Glutamatergic neuron (in vitro differentiated cells): ENCODE results near the gene VWA8. TPM values are rescaled to one million over a fixed set of nuclear protein-coding genes. Genes with fewer than 3 reads are reported as not detected.

ENCODE experiments used
- DNase-seq: peaks from one replicate; pipeline ENCODE4 v3.0.0; 2022
- H3K27ac Mint-ChIP-seq: one replicate; pipeline ENCODE4 v1.8.0; 2020; ENCODE audit warnings: mild to moderate bottlenecking, mixed read lengths, inconsistent platforms; ENCODE audit not compliant: unreplicated experiment
- H3K27me3 Mint-ChIP-seq: one replicate; pipeline ENCODE4 v1.8.0; 2020; ENCODE audit warnings: mild to moderate bottlenecking, moderate library complexity, mixed read lengths, inconsistent platforms; ENCODE audit not compliant: unreplicated experiment
- H3K36me3 Mint-ChIP-seq: one replicate; pipeline ENCODE4 v1.8.0; 2020; ENCODE audit warnings: mild to moderate bottlenecking, mixed read lengths, inconsistent platforms; ENCODE audit not compliant: unreplicated experiment
- H3K4me1 Mint-ChIP-seq: one replicate; pipeline ENCODE4 v1.8.0; 2020; ENCODE audit warnings: mild to moderate bottlenecking, low read depth, mixed read lengths, inconsistent platforms; ENCODE audit not compliant: unreplicated experiment
- H3K4me3 Mint-ChIP-seq: one replicate; pipeline ENCODE4 v1.8.0; 2020; ENCODE audit warnings: mild to moderate bottlenecking, mixed read lengths, inconsistent platforms; ENCODE audit not compliant: unreplicated experiment
- H3K9me3 Mint-ChIP-seq: one replicate; pipeline ENCODE4 v1.8.0; 2020; ENCODE audit warnings: mild to moderate bottlenecking, moderate library complexity, mixed read lengths, inconsistent platforms; ENCODE audit not compliant: unreplicated experiment
- total RNA-seq: library from RNA; stranded (reverse); fragmentation: NEBNext Ultra II Directional; extraction: Animal tissue kit (Norgen Biotek cat#: 25700); gene quantifications from one replicate; pipeline ENCODE4 v1.2.1, GENCODE V29; 2021; ENCODE audit not compliant: unreplicated experiment
- TF ChIP-seq, protein P1 (sequence below): fragments of 200-600 bp; sonication (generic); IDR thresholded peaks from one replicate; pipeline ENCODE4 v1.5.0; 2021; ENCODE audit not compliant: partially characterized antibody, unreplicated experiment

Gene VWA8
- total RNA-seq, 1 donor from 2014 or later: 16.4 TPM

DNA sequence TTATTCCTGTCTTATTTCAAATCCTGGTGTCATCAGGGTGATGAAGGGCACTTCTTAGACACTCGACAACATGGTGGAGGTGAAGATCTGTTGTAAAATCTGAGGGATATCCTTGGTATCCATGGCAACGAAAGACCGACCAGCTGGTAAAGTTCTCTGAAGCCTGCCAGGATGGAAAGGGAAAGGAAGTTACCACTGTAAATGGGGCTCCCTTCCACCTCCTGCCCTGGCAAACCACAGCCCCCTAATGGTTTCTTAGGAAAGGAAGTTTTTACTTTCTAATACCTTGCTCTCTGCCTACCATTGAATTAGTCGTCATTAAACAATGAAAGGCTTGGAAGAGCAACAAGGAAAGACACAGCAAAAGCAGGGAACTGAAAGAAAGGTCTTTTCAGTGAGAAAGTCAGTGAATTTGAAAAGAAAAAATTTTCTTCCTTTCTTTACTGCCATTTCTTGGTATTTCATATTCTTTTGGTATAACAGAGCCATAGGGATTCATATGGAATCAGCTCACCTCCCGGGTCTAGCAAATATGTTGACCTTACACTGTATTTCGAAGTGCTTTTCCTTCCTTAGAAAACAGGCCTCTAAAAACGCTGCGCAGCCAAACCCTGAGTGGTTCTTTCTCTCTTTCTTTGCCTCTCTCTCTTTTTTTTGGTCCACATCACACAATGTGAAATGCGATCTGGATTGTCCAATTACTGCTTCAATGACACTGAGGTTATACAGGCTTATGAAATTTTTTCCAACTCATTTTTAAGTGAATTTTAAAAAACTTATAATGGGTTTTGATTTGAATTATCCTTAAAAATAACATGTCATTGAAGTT, 392.6 kb downstream of the VWA8 start:
- Mint-ChIP-seq H3K27me3 (no peaks in the 10 kb centered on the region), H3K36me3 (no peaks in the 10 kb centered on the region), H3K9me3 (peaks cover 3% of the 10 kb centered on the region), H3K4me1 (peaks cover 9% of the 10 kb centered on the region), H3K4me3 (no peak overlapping the region), H3K27ac (no peak overlapping the region)
- TF ChIP-seq, protein P1, sequence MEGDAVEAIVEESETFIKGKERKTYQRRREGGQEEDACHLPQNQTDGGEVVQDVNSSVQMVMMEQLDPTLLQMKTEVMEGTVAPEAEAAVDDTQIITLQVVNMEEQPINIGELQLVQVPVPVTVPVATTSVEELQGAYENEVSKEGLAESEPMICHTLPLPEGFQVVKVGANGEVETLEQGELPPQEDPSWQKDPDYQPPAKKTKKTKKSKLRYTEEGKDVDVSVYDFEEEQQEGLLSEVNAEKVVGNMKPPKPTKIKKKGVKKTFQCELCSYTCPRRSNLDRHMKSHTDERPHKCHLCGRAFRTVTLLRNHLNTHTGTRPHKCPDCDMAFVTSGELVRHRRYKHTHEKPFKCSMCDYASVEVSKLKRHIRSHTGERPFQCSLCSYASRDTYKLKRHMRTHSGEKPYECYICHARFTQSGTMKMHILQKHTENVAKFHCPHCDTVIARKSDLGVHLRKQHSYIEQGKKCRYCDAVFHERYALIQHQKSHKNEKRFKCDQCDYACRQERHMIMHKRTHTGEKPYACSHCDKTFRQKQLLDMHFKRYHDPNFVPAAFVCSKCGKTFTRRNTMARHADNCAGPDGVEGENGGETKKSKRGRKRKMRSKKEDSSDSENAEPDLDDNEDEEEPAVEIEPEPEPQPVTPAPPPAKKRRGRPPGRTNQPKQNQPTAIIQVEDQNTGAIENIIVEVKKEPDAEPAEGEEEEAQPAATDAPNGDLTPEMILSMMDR: no peak
- no peak for DNase-seq

DNA sequence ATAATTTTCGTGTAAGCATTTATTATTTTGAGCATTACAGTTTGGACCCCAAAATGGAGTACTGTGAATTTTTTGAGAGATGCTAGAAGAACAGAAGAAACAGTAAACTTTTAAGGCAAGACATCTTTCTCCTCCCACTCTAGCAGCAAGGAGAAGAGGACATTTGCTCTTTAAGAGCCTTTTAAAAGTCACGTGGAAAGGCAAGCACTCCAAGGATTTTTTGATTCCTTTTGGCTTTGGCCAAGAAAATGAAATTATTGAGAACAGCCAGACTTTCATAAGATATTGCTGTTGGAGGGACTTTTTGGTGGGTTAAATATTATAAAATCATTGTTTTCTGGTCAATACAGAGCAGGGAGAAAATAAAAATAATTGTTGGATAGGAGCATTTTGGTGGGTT, 393.5 kb downstream of the VWA8 start:
- Mint-ChIP-seq H3K36me3 (no peaks in the 10 kb centered on the region), H3K27ac (no peak overlapping the region), H3K27me3 (no peaks in the 10 kb centered on the region), H3K4me3 (no peak overlapping the region), H3K4me1 (peaks cover 9% of the 10 kb centered on the region), H3K9me3 (peaks cover 3% of the 10 kb centered on the region)
- no peak for DNase-seq
- TF ChIP-seq, protein P1: no peak

DNA sequence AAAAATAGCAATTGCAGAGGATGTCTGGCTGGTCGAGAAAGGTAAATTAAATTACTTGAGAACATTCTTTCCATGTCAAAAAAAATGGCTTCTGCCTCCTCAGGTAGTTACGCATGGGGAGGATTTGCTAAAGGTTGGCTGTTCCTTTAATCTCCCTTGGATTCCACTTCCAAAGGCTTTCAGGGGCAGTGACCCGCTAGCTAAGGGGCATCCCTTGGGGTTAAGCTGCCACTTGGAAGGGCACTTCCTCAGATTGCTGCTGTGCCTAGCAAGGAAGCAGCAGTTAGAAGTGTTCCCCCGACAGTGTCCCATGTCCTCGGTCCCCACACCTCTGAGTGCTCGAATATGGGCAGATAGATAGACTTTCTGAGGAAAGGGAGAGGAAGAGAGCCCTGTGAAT, 395.1 kb downstream of the VWA8 start:
- Mint-ChIP-seq H3K27ac (no peak overlapping the region), H3K4me1 (peaks cover 9% of the 10 kb centered on the region), H3K36me3 (no peaks in the 10 kb centered on the region), H3K4me3 (no peak overlapping the region), H3K9me3 (peaks cover 3% of the 10 kb centered on the region), H3K27me3 (no peaks in the 10 kb centered on the region)
- TF ChIP-seq, protein P1: no peak
- no peak for DNase-seq

DNA sequence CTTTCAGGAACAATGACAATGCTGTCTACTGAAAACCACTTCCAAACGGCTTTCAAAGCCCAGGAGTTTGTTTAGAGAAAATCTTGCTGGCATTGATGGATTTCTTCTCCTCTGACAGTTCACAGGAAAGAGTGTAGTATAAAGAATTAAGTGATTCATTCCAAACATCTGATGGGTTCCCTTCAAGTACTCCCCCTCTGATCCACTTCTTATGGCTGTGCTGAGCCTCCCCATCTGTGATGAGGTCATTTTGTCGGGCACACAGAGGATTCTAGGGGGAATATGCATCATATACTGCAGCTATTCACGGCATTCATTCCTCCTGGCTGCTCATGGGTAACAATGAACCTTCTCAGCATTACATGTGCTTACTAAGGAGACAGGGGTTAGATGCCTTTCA, 395.7 kb downstream of the VWA8 start:
- Mint-ChIP-seq H3K27me3 (no peaks in the 10 kb centered on the region), H3K4me3 (no peak overlapping the region), H3K9me3 (peaks cover 1% of the 10 kb centered on the region), H3K36me3 (no peaks in the 10 kb centered on the region), H3K4me1 (peaks cover 9% of the 10 kb centered on the region), H3K27ac (no peak overlapping the region)
- no peak for DNase-seq
- TF ChIP-seq, protein P1: no peak

DNA sequence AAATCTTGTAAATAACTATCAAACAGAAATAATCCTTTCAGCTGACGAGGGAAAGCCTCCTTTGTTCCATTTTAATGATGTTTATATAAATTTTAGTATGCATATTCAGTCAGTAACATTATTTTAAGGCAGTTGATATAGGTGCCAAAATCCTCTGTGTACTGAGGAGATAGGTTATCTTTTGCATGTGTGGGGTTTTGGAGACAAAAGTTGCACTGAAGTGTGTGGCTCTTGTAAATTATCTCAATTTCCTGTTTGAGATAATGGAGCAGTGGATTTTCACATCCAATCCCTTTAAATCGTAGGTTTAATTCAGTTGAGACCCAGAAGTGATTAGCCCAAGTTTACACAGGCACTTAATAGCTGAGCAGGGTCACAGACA, 396.9 kb downstream of the VWA8 start:
- H3K27ac Mint-ChIP-seq: no peak overlapping the region
- TF ChIP-seq, protein P1: no peak
- DNase-seq: no peak
- H3K36me3 Mint-ChIP-seq: no peaks in the 10 kb centered on the region
- H3K4me1 Mint-ChIP-seq: peaks cover 9% of the 10 kb centered on the region
- H3K9me3 Mint-ChIP-seq: peaks cover 1% of the 10 kb centered on the region
- no peaks in the 10 kb centered on the region for H3K27me3 Mint-ChIP-seq
- H3K4me3 Mint-ChIP-seq: no peak overlapping the region
